Neural crest cell (in vitro differentiated cells): ENCODE results near the gene USP21. TPM values are rescaled to one million over a fixed set of nuclear protein-coding genes. Genes with fewer than 3 reads are reported as not detected.

ENCODE experiments used
- DNase-seq: peaks from one replicate; pipeline ENCODE4 v3.0.0; 2021; ENCODE audit warnings: low read depth, mixed read lengths, low spot score
- H3K27ac Mint-ChIP-seq: one replicate; pipeline ENCODE4 v1.8.0; 2021; ENCODE audit warnings: mild to moderate bottlenecking, mixed read lengths; ENCODE audit not compliant: unreplicated experiment
- H3K27me3 Mint-ChIP-seq: 2 replicates; pipeline ENCODE4 v1.8.0; 2021; ENCODE audit warnings: low read depth, mild to moderate bottlenecking, mixed read lengths
- H3K36me3 Mint-ChIP-seq: 2 replicates; pipeline ENCODE4 v1.8.0; 2021; ENCODE audit warnings: low read depth, mild to moderate bottlenecking, mixed read lengths
- H3K4me1 Mint-ChIP-seq: 2 replicates; pipeline ENCODE4 v1.8.0; 2021; ENCODE audit warnings: mixed read lengths
- H3K4me3 Mint-ChIP-seq: one replicate; pipeline ENCODE4 v1.8.0; 2021; ENCODE audit warnings: mild to moderate bottlenecking, mixed read lengths
- H3K9me3 Mint-ChIP-seq: 2 replicates; pipeline ENCODE4 v1.8.0; 2021; ENCODE audit warnings: mixed read lengths
- total RNA-seq: library from RNA; stranded (reverse); gene quantifications from 2 replicates; pipeline ENCODE4 v1.2.1, GENCODE V29; 2021
- TF ChIP-seq, protein P1 (sequence below): fragments of 200-600 bp; sonication (generic); conservative IDR thresholded peaks from 2 replicates; pipeline ENCODE4 v1.5.0; 2021; ENCODE audit warnings: antibody characterized with exemption, mild to moderate bottlenecking

The USP21 gene
- total RNA-seq, 1 donor from 2014 or later, result 45.2 TPM

DNA sequence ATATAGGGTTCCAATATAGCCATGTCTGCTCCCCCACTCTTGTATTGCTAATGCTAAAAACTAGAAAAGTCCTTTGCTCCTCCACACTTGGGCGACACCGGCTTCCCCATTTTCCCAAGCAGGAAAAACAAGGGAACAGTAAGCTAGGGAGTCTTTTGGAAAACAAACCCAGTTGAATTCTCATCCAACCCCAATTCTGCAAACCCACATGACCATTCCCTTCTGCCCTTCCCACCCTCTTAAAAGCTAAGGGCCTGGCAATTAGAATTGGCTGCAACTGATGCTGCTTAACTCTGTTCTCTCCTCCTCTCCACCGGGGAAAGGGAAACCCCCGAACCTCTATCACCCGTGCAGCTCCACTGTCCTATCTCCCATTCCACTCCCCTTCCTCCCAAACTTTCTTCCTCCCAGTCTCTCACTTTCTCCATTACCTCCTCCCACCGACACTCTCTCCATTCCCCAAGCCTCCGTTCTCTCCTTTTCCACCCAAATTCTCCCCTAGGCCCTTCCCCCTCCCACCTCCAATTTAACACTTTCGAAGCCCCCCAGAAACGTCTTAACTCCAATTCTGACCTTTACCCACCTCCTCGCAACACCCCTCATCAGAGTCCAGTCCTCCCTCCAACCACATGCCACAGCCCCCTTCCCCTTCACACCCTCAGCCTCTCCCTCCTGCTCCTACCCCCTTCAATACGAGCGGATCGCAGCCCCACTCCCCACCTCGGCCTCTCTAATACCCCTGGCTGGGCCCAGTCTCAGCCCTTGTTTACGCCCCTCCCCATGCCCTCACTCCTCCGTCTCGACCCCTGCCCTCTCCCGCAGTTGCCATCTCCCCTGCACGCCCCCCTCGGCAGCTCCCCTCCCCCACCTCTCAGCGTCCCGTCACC is 27.5 kb upstream of the USP21 start:
- DNase-seq, result no peak
- Mint-ChIP-seq H3K27me3 (no peaks in the 10 kb centered on the region), H3K9me3 (no peaks in the 10 kb centered on the region), H3K27ac (peak overlapping the region; percentile 97), H3K4me3 (no peak overlapping the region), H3K4me1 (peaks cover 24% of the 10 kb centered on the region), H3K36me3 (peaks cover 6% of the 10 kb centered on the region)
- TF ChIP-seq, protein P1, sequence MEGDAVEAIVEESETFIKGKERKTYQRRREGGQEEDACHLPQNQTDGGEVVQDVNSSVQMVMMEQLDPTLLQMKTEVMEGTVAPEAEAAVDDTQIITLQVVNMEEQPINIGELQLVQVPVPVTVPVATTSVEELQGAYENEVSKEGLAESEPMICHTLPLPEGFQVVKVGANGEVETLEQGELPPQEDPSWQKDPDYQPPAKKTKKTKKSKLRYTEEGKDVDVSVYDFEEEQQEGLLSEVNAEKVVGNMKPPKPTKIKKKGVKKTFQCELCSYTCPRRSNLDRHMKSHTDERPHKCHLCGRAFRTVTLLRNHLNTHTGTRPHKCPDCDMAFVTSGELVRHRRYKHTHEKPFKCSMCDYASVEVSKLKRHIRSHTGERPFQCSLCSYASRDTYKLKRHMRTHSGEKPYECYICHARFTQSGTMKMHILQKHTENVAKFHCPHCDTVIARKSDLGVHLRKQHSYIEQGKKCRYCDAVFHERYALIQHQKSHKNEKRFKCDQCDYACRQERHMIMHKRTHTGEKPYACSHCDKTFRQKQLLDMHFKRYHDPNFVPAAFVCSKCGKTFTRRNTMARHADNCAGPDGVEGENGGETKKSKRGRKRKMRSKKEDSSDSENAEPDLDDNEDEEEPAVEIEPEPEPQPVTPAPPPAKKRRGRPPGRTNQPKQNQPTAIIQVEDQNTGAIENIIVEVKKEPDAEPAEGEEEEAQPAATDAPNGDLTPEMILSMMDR, result no peak

DNA sequence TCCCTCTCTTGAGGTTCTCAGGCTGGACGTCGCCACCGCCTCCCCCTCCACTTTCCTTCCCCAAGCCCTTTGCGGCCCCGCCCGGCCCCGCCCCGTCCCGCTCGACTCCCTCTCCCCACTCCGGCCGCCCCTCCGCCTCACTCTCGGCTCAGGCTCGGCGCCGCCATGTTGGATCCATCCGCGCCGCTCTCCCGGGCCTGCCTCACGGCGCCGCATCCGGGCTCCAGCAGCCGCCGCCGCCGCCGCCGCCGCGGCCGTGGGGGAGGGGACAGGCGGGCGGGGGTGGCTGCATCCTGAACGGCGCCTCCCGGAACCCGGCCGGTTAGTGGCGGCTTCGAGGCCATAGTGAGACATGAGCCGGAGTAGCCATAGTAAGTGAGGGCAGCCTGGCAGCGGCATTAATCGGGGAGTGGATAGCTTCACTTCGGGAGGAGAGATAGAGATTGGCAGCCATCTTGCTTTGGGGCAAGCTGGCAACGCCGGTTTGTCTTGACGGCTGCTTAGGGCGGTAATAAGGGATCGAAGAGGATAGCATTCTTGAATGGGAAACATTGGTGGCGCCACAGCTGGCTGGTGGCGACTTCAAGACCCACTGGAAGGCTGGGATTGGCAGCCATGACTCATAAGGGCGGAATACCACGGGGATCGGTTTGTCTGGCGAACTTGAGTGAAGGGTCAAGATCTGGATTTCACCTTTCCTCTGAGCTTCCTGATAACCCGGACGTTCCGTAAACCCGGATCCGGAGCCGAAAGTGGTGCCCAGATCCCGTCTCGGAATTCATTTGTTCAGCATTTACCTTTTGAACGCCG is 26.7 kb upstream of the USP21 start, which contains the start of gene DEDD:
Gene DEDD (minus strand): TSS at position 258 of the 810 bp plus-strand sequence. CDS start 8,205 bp downstream, outside the sequence.
- peaks cover 4% of the 10 kb centered on the region for H3K36me3 Mint-ChIP-seq
- H3K27me3 Mint-ChIP-seq, result no peaks in the 10 kb centered on the region
- H3K4me1 Mint-ChIP-seq, result peaks cover 23% of the 10 kb centered on the region
- H3K4me3 Mint-ChIP-seq, result no peak within 1 kb of the TSS
- TF ChIP-seq, protein P1, result no peak
- H3K9me3 Mint-ChIP-seq, result no peaks in the 10 kb centered on the region
- peak within 1 kb of the TSS; percentile 97 for H3K27ac Mint-ChIP-seq
- peak; percentile 84 for DNase-seq

DNA sequence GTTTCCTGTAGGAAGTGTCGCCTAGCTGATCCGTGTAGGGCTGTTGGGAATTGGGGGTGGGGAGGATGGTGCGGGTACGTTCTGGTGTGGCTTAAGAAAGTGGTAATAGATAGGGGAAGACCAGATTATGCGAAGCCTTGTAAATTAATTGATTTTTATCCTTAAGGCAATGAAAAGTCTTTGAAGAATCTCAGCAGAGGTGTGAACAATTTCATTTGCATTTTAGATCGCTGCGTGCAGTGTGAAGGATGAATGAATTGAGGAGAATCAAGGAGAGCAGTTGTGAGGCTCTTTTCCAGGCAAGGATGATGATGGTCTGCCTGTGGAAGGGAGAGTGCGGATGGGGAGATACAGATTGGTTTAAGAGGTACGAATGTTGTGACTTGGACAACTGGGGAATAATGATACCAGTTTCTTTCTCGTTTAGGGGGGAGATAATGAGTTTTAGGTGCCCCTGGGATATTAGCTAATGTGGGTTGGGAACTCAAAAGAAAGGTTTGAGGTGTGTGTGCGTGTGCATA is 26.0 kb upstream of the USP21 start:
- Mint-ChIP-seq H3K9me3 (no peaks in the 10 kb centered on the region), H3K27me3 (no peaks in the 10 kb centered on the region), H3K4me1 (peaks cover 23% of the 10 kb centered on the region)

DNA sequence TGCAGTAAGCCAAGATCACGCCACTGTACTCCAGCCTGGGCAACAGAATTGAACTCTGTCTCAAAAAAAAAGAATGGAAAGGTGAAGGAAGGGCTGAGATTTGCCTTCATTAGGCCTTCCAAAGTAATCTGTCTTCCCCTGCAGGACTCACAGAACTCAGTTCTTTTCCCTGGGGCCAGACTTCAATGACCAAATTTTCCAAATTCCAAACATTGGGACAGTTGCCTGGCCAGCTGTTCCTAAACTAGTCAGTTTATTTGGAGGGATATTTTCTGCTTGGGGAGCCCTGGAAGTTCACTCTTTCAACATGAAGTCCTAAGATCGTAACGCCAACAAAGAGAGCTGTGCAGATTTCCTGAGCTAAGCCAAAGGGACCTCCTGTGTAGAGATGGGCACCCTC is 21.4 kb upstream of the USP21 start:
- TF ChIP-seq, protein P1, result no peak
- Mint-ChIP-seq H3K9me3 (no peaks in the 10 kb centered on the region), H3K36me3 (peaks cover 2% of the 10 kb centered on the region), H3K27ac (no peak overlapping the region), H3K4me3 (no peak overlapping the region), H3K27me3 (no peaks in the 10 kb centered on the region), H3K4me1 (no peaks in the 10 kb centered on the region)
- no peak for DNase-seq

More for the DNA sequence above, 26.0 kb upstream of the USP21 start:
- H3K4me3 Mint-ChIP-seq, result no peak overlapping the region
- no peak overlapping the region for H3K27ac Mint-ChIP-seq
- no peak for DNase-seq
- TF ChIP-seq, protein P1, result no peak
- H3K36me3 Mint-ChIP-seq, result peaks cover 4% of the 10 kb centered on the region

DNA sequence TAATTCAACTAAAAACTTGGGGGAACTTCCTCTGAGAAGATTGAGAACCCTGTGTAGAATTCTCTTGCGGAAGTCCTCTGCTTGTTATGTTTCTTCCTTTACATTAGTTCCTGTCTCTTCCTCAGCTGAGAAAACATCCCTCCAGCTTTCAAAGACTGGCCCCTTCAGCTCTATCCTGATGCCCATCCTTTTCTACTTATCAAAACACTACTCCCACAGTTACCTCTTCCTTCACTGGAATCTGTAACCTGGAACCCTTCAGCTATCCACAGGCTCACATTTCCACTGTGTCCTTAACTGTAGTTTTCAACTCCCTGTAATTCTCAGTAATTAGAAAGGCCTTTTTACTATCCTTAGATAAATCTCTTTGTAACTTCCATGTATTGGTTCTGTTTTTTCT is 20.9 kb upstream of the USP21 start:
- peak overlapping the region; percentile 65 for H3K4me3 Mint-ChIP-seq
- no peaks in the 10 kb centered on the region for H3K4me1 Mint-ChIP-seq
- DNase-seq, result no peak
- no peak overlapping the region for H3K27ac Mint-ChIP-seq
- TF ChIP-seq, protein P1, result no peak
- H3K36me3 Mint-ChIP-seq, result peaks cover 2% of the 10 kb centered on the region
- no peaks in the 10 kb centered on the region for H3K27me3 Mint-ChIP-seq
- H3K9me3 Mint-ChIP-seq, result no peaks in the 10 kb centered on the region
